Neural cell (in vitro differentiated cells): ENCODE results near the gene MUSTN1.

Experiments
- CTCF ChIP-seq: fragments of 450-650 bp; IDR thresholded peaks from 2 replicates; pipeline ENCODE4 v1.5.1; 2014; ENCODE audit warnings: antibody characterized with exemption, mild to moderate bottlenecking, moderate library complexity; ENCODE audit not compliant: poor library complexity, severe bottlenecking
- EP300 ChIP-seq: fragments of 450-650 bp; conservative IDR thresholded peaks from 2 replicates; pipeline ENCODE4 v1.6.1; 2014; ENCODE audit warnings: antibody characterized with exemption, mild to moderate bottlenecking, moderate library complexity; ENCODE audit not compliant: poor library complexity, severe bottlenecking
- MXI1 ChIP-seq: fragments of 450-650 bp; conservative IDR thresholded peaks from 2 replicates; pipeline ENCODE4 v1.6.1; 2014; ENCODE audit warnings: antibody characterized with exemption, mild to moderate bottlenecking; ENCODE audit not compliant: poor library complexity, severe bottlenecking
- POLR2AphosphoS5 ChIP-seq: IDR thresholded peaks from 2 replicates; pipeline ENCODE4 v1.6.1; 2012
- RAD21 ChIP-seq: fragments of 450-650 bp; conservative IDR thresholded peaks from 2 replicates; pipeline ENCODE4 v1.6.1; 2014; ENCODE audit warnings: antibody characterized with exemption, mild to moderate bottlenecking, moderate library complexity
- SMC3 ChIP-seq: fragments of 450-650 bp; conservative IDR thresholded peaks from 2 replicates; pipeline ENCODE4 v1.6.1; 2014; ENCODE audit warnings: antibody characterized with exemption, mild to moderate bottlenecking, moderate library complexity; ENCODE audit not compliant: poor library complexity

GRCh38 chr3:52817221-52817620 is 17.6 kb downstream of the MUSTN1 start:
- TF ChIP-seq POLR2AphosphoS5 (no peak), CTCF (no peak), SMC3 (no peak), EP300 (no peak), MXI1 (no peak), RAD21 (no peak)
